ENCODE results near the gene STUB1.

Gene STUB1

GRCh38 chr16:695355-696089 lies 15.3 kb downstream of the STUB1 start:
- TF ChIP-seq TAF1 (IDR thresholded peaks at IDR 0.05; ENCODE audit: borderline replicate concordance, insufficient read depth, low read length): no peak
- no peak for TF ChIP-seq SIN3A (IDR thresholded peaks at IDR 0.05; ENCODE audit: borderline replicate concordance, insufficient read depth, low read length)
- TF ChIP-seq REST (IDR thresholded peaks at IDR 0.05; ENCODE audit: insufficient read depth in 1 of 2, low read depth in 2 of 2, low read length in 2 of 2): no peak
- TF ChIP-seq FOXP2 (optimal IDR thresholded peaks at IDR 0.05; ENCODE audit: borderline replicate concordance, extremely low read depth, extremely low read length, insufficient read depth): no peak
- no peak for TF ChIP-seq POLR2AphosphoS5 (IDR thresholded peaks at IDR 0.05; ENCODE audit: low read depth, low read length)

GRCh38 chr16:698911-699671 lies 18.9 kb downstream of the STUB1 start:
- TF ChIP-seq POLR2AphosphoS5 (IDR thresholded peaks at IDR 0.05; ENCODE audit: low read depth, low read length) (no peak), FOXP2 (optimal IDR thresholded peaks at IDR 0.05; ENCODE audit: borderline replicate concordance, extremely low read depth, extremely low read length, insufficient read depth) (no peak), REST (IDR thresholded peaks at IDR 0.05; ENCODE audit: insufficient read depth in 1 of 2, low read depth in 2 of 2, low read length in 2 of 2) (no peak)

- TF ChIP-seq REST (IDR thresholded peaks at IDR 0.05; ENCODE audit: insufficient read depth in 1 of 2, low read depth in 2 of 2, low read length in 2 of 2) (peak; percentile 90 to 98), FOXP2 (optimal IDR thresholded peaks at IDR 0.05; ENCODE audit: borderline replicate concordance, extremely low read depth, extremely low read length, insufficient read depth) (no peak)
Measured at GRCh38 chr16:700684-701584, 20.7 kb downstream of the STUB1 start.

- no peak for TF ChIP-seq SIN3A (IDR thresholded peaks at IDR 0.05; ENCODE audit: borderline replicate concordance, insufficient read depth, low read length)
- no peak for TF ChIP-seq TAF1 (IDR thresholded peaks at IDR 0.05; ENCODE audit: borderline replicate concordance, insufficient read depth, low read length)
- no peak for TF ChIP-seq POLR2AphosphoS5 (IDR thresholded peaks at IDR 0.05; ENCODE audit: low read depth, low read length)
- no peak for TF ChIP-seq FOXP2 (optimal IDR thresholded peaks at IDR 0.05; ENCODE audit: borderline replicate concordance, extremely low read depth, extremely low read length, insufficient read depth)
- no peak for TF ChIP-seq REST (IDR thresholded peaks at IDR 0.05; ENCODE audit: insufficient read depth in 1 of 2, low read depth in 2 of 2, low read length in 2 of 2)
Measured at GRCh38 chr16:702341-702740, 22.1 kb downstream of the STUB1 start.
